PFSK-1 (cell line): Measurements from ENCODE around the gene SLC18A3.

Experiments
- FOXP2 ChIP-seq: optimal IDR thresholded peaks from 2 replicates; pipeline ENCODE3; 2011; ENCODE audit warnings: borderline replicate concordance, control low read depth, inconsistent platforms; ENCODE audit not compliant: insufficient read depth; ENCODE audit errors: extremely low read length, extremely low read depth
- POLR2AphosphoS5 ChIP-seq: IDR thresholded peaks from 2 replicates; pipeline ENCODE4 v1.6.1; 2012; ENCODE audit warnings: low read depth, mild to moderate bottlenecking, control low read depth, low read length, moderate library complexity
- REST ChIP-seq, 2 experiments: IDR thresholded peaks; 2 replicates each; pipeline versions ENCODE4 v1.6.1 to v1.8.0; 2011 to 2012; ENCODE audit warnings: low read depth in 2 of 2, low read length in 2 of 2, control low read depth in 1 of 2, inconsistent platforms in 1 of 2, mild to moderate bottlenecking in 1 of 2, moderate library complexity in 1 of 2; ENCODE audit not compliant: insufficient read depth in 1 of 2
- SIN3A ChIP-seq: IDR thresholded peaks from 2 replicates; pipeline ENCODE4 v1.6.1; 2012; ENCODE audit warnings: mild to moderate bottlenecking, low read length, moderate library complexity, borderline replicate concordance; ENCODE audit not compliant: insufficient read depth
- TAF1 ChIP-seq: IDR thresholded peaks from 2 replicates; pipeline ENCODE4 v1.6.1; 2012; ENCODE audit warnings: low read length, control low read depth, borderline replicate concordance; ENCODE audit not compliant: insufficient read depth

SLC18A3 gene

GRCh38 chr10:49634069-49634660 lies 24.1 kb downstream of the SLC18A3 start:
- TF ChIP-seq REST (IDR thresholded peaks at IDR 0.05; ENCODE audit: insufficient read depth in 1 of 2, low read depth in 2 of 2, low read length in 2 of 2) (no peak), TAF1 (no peak), SIN3A (no peak), POLR2AphosphoS5 (no peak), FOXP2 (no peak)

- TF ChIP-seq SIN3A (no peak), REST (IDR thresholded peaks at IDR 0.05; ENCODE audit: insufficient read depth in 1 of 2, low read depth in 2 of 2, low read length in 2 of 2) (no peak), POLR2AphosphoS5 (no peak), FOXP2 (no peak)
These were observed 32.2 kb downstream of the SLC18A3 start for GRCh38 chr10:49642311-49642710.

GRCh38 chr10:49643241-49644034 lies 33.3 kb downstream of the SLC18A3 start:
- no peak for TF ChIP-seq FOXP2
- no peak for TF ChIP-seq TAF1
- TF ChIP-seq POLR2AphosphoS5 = no peak
- TF ChIP-seq REST (IDR thresholded peaks at IDR 0.05; ENCODE audit: insufficient read depth in 1 of 2, low read depth in 2 of 2, low read length in 2 of 2) = no peak
- TF ChIP-seq SIN3A = no peak

- TF ChIP-seq SIN3A = no peak
These were observed 34.0 kb downstream of the SLC18A3 start for GRCh38 chr10:49644035-49644646.

- TF ChIP-seq POLR2AphosphoS5 = no peak
- no peak for TF ChIP-seq FOXP2
- TF ChIP-seq TAF1 = no peak
- no peak for TF ChIP-seq REST (IDR thresholded peaks at IDR 0.05; ENCODE audit: insufficient read depth in 1 of 2, low read depth in 2 of 2, low read length in 2 of 2)
- no peak for TF ChIP-seq SIN3A
These were observed 35.3 kb downstream of the SLC18A3 start for GRCh38 chr10:49645417-49645816.
